GM19035 (cell line): Measurements from ENCODE around the gene IGFBP4.

Source experiments
- ATAC-seq: cut with Tn5 transposase; IDR thresholded peaks from one replicate; pipeline ENCODE4 v1.9.1; 2021; ENCODE audit not compliant: unreplicated experiment

Gene IGFBP4

DNA sequence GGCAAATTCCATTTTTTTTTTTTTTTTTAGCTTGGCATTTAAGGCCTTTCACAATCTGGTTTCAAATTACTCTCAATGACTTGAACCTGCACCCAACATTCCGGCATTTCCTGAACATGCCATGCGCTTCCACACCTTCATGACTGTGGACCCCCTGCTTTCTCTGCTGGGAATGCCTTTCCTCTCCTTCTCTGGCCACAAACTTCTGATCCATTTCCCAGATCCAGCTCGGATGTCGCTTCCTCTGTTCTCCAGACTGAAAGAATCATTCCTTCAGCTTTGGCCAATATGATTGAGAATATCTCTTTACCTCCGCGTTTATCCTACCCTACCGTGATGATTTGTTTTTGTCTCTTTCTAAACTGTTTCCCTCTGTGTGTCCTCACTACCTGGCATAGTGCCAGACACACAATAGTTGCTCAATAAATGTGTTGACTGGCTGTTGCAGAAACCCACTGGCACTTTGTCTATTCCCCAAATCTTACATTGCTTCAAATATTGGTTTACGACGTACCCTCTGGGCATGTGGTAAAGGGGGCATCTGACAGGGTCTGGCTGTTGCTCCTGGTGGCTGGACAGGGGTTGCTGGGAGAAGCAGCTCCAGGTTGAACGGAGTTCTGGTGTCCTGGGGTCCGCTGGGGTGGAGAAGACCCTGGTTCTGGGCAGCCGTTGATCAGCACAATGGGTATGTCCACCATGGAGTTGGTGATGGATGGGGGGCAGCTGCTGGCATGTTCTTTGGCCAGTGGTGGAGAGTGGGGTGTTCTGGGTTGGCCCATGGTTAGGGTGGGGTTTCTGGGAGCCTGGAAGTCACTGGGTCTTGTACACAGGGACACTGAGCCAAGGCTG is 43.5 kb downstream of the IGFBP4 start:
- no peak for ATAC-seq

DNA sequence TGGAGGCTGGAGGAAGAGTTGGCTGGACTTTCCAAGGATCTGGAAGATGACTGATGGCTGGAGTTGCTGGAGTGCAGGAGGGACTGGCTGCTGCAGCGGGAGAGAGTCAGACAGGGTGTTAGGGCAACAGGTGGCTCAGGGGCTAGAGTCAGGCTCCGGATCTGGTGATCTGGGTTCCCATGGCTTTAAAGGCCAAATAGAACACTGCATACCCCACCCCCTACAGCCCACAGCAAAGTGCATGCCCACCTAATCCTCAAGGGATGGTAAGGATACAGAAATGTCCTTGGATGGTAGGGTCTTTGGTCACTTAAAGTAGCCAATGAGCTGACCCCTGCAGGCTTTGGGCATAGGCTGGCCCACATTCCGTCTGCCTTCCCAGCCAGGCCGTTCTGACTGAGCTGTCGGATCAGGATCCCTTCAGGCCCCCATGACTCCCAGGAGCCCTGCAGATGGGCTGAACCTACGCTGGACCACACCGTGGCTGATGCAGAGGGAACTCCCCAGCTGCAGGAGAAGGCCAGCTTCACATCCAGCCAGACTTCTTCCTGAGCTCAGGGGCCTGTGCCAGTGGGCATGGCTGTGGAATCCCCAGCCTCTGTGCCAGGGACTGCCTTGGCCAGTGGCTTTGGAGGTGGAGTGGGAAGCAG is 44.2 kb downstream of the IGFBP4 start:
- no peak for ATAC-seq

DNA sequence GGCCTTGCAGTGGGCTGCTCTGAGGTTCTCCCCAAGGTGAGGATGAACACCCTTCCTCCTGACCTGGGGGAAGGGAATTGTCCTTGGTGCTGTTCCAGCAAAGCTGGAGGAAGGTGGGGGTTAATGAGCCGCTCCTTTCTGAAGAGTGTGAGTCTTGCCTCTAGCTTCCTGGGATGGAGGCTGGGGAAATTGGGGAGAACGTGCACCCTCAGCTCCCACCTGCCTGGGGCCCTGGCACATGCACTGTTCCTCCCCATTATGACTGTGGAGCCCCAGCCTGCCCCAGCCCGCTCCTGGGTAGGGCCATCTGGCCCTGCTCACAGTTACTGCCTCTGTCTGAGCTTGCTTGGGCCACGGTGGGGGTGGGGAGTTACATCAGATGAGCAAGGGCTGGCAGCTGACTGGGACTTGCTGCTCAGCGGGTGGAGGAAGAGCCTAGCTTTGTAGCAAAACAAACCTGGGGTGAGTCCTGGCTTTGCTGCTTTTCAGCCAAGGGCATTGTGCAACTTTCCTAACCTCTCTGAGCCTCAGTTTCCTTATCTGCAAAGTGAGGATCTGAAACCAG is 47.1 kb downstream of the IGFBP4 start:
- no peak for ATAC-seq

DNA sequence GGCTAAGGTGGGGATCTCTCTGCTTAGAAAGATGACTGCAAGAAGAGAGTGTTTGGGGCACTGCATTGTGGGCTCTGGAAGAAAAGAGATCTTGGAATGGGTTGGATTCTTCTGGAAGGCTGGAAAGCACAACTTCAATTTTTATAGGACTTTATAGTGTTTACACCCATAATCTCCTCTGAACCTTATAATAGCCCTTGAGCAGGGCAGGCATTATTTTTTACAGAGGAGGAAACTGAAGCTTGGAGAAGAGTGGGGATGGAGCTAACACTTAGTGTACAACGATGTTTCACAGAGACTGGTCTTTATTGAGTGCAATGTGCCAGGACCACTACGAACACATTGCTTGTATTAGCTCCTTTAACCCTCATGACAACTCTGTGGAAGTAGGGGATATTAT is 47.7 kb downstream of the IGFBP4 start:
- ATAC-seq: no peak

DNA sequence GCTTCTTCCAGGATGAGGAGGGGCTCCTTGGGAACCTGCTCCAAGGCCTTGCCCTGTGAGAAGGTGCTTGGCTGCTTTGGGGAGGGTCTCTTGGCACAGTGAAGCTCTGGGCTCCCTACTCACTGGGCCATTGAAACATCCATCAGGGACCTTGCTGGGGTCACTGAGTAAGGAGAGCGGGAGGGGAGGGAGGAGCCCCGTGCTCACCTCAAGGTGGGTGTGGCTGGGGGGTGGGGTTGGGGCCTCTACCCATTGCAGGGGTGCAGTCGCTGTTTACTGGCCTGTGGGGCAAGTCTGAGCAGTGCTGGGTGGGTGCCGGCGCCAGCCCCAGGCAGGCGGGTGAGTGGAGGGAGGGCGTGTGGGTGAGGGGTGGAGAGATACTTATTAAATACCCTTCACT is 48.2 kb downstream of the IGFBP4 start:
- no peak for ATAC-seq

DNA sequence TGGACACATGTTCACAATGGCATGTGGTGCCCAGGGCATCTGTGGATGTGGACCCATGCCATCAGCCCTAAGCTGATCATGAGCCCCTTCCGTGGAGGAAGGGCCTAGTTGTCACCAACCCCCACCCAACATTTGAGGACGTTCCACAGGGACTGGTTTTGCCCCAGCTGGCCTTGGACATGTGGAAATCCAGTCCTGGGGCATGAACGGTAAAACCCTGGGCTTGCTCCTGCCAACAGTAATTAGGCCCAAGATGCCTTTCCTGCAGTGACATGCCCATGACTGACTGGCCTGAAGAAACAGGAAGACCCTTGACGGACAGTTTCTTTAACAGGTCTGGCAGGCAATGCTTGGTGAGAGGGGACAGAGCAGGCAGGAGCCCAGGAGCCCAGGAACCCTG is 50.4 kb downstream of the IGFBP4 start:
- ATAC-seq: no peak

DNA sequence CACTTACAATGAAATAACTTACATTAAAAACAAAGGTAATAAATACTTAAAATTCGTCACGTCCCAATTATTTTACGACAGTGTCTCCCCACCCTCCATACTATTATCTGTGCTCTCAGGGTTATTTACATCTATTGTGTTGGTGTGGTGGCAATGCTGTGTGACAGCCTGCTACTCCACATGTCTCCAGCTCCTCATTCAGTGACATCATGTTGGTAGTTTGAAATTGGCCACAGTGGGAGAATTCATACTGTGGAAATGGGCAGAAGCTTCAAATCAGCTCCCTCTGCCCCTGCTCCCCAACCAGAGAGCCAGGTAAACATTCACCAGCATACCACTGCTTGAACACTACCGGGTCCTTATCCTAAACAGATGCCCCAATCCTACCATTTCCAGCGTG is 51.9 kb downstream of the IGFBP4 start:
- no peak for ATAC-seq

DNA sequence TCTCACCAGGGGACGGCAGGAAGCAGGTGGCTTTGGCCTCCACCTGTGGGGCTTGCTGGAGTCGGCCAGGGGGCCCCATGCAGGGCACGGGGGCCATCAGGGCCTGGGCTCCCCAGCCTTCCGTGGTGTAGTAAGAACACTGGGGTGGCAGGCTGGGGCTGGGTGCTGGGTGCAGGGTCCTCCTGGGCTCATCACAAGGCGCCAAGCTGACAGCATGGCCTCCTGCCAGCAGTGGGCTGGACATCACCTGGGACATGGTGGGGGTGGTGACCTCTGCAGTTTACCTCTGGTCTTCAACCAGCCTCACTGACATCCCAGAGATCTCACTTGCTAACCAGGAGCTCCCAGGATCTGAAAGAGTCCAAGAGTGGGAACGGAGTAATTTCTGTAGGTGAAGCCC is 52.9 kb downstream of the IGFBP4 start:
- ATAC-seq: no peak

DNA sequence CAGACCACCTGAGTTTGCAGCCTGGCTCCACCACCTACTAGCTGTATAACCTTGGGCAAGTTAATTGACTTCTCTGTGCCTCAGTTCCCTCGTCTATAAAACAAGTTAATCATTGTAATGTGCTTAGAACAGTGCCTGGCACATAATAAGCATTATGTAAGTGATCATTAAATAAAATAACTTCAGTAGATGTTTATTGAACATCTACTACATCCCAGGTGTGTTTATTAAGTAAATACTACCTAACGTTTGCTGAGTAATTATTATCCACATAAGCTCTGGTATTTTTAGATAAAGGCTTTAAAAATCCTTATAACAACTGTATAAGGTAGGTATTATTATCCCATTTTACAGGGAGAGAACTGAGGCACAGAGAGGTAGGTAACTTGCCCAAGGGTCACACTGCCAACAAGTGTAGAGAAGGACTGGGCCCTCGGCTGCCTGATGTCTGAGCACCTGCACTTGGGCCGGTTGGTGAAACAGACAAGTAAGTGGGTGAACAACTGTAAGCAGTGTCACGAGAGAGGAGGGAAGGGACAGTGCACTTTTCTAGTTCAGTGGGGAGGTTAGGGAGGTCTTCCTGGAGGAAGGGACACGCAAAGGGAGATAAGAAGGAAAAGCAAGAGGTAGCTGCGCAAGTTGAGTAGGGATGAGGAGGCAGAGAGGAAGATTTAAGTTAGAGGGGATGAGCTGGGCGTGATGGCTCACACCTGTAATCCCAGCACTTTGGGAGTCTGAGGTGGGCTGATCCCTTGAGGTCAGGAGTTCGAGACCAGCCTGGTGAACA is 53.6 kb downstream of the IGFBP4 start:
- ATAC-seq: no peak

DNA sequence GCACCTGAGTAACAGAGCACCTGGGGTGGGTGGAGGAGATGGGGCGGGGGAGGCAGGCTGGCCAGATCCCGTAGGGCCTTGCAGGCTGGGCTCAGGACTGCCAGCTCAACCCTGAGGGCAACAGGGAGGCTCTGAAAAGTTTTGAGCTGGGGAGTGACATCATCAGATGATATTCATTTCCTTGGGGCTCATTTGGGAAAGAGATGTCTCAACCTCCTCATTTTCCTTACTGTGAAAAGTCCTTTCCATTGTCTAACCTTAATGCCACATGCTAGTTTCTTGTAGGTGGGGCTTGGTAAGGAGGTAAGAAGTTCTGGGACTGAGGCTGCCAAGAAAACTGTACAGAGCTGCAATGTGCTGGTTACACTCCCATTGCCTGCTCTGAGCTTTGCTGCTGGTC is 54.4 kb downstream of the IGFBP4 start:
- no peak for ATAC-seq

DNA sequence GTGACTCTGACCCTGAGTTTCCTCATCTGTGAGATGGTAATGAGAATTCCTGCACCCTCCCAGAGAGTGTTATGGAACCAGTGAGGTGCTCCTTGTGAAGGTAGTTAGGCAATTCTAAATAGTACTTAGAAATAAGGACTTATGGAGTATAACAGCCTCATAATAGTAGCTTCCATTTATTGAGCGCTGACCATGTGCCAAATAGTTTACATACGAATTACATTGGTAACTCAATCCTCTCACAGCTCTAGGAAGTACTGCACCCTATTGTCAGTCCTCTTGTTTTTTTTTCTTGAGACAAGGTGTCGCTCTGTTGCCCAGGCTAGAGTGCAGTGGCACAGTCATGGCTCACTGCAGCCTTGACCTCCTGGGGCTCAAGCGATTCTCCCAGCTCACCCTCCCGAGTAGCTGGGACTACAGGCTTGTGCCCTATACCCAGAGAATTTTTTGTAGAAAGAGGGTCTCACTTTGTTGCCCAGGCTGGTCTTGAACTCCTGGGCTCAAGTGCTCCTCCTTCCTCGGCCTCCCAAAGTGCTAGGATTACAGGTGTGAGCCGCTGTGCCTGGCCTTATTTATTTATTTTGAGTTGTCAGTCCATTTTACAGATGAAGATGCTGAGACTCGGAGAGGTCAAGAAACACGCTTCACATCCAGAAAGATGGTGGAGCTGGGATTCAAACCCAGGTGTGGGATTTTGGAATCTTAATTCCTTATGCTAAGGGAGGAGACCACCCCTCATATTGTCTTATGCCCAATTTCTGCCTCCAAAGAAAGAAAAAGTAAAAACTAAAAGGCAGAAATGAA is 55.2 kb downstream of the IGFBP4 start:
- no peak for ATAC-seq

DNA sequence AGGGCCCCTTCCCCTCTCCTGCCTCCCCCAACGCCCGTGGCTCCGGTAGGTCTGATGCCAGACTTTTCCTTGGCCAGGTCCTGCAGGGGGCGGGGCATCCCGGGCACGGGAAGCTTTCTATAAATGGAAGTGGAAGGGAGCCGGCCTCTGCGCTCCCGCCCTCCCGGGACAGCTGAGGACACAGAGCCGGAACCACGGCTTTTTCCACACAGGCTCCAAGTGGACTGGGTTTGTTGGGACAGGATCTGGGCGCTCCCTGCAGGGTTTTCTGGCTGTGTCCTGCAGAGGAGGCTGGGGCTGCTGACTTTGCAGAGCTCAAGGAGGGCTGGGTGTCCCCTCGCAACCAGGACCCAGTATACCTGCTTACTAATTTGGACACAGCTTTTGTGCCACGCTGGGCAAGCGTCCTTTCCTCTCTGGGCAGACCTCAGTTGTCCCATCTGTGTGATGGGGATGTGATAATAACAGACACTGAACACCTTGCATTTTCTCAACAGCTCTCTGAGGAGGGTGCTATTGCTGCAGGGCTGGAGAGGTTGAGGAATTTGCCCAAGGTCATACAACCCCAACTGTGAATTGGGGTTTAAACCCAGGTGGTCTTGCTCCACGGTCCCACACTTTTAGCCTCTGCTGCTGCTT is 56.4 kb downstream of the IGFBP4 start:
- ATAC-seq: no peak

DNA sequence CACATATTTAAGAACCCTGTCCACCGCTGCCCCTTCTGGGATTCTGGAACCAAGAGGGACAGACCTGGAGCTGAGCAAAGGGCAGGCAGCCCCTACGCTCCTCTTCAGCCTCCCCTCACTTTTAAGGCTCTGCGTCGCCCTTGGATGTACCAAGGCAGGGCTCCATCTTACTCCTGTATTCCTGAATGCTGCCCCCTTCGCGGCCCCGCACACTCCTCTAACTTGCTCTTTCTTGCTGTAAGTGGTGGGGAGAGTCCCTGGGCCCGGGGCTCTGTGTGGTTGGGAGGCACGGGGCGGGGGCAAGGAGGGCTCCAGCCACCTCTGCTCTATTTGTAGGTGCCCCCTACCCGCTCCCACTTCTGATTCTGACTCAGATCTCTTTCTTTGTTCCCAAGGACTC is 56.9 kb downstream of the IGFBP4 start:
- ATAC-seq: no peak

DNA sequence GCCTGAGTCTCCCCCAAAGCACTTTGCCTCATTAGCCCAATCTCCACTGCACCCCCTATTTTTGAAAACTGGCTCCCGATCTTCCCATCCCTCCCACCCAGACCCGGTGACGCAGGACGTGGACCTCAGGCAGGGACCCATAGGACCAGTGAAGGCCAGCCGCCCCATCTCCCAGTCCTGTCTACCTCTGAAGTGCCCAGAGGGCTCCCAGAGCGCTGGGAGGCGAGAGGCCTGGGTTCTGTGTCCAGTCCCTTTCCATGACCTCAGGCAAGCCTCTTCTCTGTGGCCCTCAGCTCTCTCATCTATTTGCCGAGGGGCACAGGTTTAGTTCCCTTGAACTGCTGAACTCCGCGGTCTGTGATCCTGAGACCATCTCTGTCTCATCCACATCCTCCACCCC is 57.5 kb downstream of the IGFBP4 start:
- no peak for ATAC-seq

DNA sequence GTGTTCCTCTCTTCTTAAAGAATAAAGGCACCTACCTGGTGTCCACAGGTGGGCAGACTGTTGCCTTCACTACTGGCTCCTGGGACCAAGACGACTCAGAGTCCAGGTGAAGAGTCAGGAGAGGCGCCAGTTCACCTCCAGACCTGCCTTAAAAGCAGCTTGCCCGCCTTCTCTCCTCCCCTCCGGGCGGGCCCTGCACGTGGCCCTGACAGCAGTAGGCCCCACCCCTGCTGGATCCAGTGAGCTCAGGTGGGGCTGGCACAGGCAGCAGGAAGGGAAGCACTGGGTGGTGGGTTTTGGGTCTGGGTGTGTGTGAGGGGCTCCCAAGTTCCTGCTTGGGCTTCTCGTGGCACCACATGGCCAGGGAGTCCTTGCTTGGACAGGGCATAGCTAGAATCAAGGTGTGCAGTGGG is 58.3 kb downstream of the IGFBP4 start, which contains the start of gene TNS4:
TNS4 (minus strand) TSS at position 125 of the 413 bp plus-strand sequence. CDS start 5,198 bp downstream, outside the sequence.
- ATAC-seq: no peak

DNA sequence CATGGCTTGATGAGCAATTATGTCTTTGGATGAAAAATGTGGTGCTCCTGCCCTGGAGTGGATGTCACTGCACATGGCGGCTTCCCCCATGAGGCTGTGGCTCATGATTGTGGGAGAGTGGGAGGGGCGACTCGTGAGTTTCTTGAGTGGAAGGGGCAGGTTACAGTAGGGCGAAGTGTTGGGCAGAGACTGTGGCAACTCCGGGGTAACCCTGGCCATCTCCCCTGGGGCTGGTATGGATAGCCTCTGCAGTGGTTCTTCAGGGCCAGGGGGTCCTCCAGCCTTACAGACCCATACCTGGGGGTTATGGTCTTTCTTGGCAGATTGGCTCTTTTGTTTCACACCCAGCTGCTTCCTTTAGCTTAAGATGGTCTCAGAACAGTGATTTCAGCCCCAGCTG is 59.5 kb downstream of the IGFBP4 start:
- no peak for ATAC-seq

DNA sequence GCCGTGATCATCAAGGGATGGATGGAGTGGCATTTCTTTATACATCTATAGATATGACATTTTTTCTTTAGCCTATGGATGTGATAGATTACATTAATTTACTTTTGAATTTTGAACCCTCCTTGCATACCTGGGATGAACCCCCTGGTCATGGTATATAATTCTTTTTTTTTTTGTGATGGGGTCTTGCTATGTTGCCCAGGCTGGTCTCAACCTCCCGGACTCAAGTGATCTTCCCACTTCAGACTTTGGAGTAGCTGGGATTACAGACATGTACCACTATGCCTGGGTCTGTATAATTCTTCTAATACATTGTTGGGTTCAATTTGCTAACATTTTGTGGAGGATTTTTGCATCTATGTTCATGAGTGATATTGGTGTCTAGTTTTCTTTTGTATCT is 59.9 kb downstream of the IGFBP4 start:
- ATAC-seq: no peak

DNA sequence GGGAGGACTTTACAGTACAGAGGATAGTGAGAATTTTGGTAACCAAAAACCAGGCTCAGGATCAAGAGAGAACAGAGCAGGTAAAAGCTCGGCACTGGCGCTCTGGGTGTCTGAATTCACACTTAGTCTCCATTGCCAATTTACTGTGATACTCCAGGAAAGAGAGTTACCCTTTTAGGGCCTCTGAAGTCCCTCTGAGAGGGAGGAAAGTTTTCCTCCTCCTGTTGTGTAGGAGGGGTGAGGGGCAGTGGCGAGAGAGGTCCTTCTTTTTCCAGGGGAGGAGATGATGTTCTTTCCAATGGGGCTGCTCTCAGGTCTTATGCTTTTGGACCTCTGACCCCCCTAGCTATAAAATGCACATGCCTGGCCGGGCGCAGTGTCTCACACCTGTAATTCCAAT is 63.5 kb downstream of the IGFBP4 start:
- no peak for ATAC-seq
